MM.1S (cell line): Measurements from ENCODE around the gene MAL.

Source experiments
- DNase-seq: peaks from one replicate; pipeline ENCODE4 v3.0.0-alpha.2; 2015
- H2AFZ ChIP-seq: fragments of 300-600 bp; sonication (generic); 2 replicates; pipeline ENCODE4 v1.6.0; 2016; ENCODE audit warnings: antibody characterized with exemption, low read length
- H3F3A ChIP-seq: fragments of 300-600 bp; sonication (generic); 2 replicates; pipeline ENCODE4 v1.6.1; 2016; ENCODE audit warnings: mild to moderate bottlenecking, antibody characterized with exemption, low read length, moderate library complexity, mixed read lengths; ENCODE audit not compliant: insufficient read depth
- H3K27ac ChIP-seq: fragments of 300-600 bp; sonication (generic); 2 replicates; pipeline ENCODE4 v1.5.1; 2016; ENCODE audit warnings: mild to moderate bottlenecking, low read length
- H3K27me3 ChIP-seq: fragments of 300-600 bp; sonication (generic); replicated peaks from 2 replicates; pipeline ENCODE4 v1.6.0; 2016; ENCODE audit warnings: low read length; ENCODE audit not compliant: insufficient read depth
- H3K36me3 ChIP-seq: fragments of 300-600 bp; sonication (generic); replicated peaks from 2 replicates; pipeline ENCODE4 v1.6.1; 2016; ENCODE audit warnings: mild to moderate bottlenecking, low read length, mixed read lengths; ENCODE audit not compliant: insufficient read depth
- H3K4me1 ChIP-seq: fragments of 300-600 bp; sonication (generic); 2 replicates; pipeline ENCODE4 v1.6.1; 2016; ENCODE audit warnings: low read length, mixed read lengths
- H3K4me2 ChIP-seq: fragments of 300-600 bp; sonication (generic); 2 replicates; pipeline ENCODE4 v1.6.0; 2016; ENCODE audit warnings: low read depth, low read length
- H3K4me3 ChIP-seq: fragments of 300-600 bp; sonication (generic); 2 replicates; pipeline ENCODE4 v1.5.1; 2016; ENCODE audit warnings: low read length, mixed read lengths
- H3K79me2 ChIP-seq: fragments of 300-600 bp; sonication (generic); 2 replicates; pipeline ENCODE4 v1.6.1; 2016; ENCODE audit warnings: mixed run types, low read length, mixed read lengths
- H3K9ac ChIP-seq: fragments of 300-600 bp; sonication (generic); 2 replicates; pipeline ENCODE4 v1.6.1; 2016; ENCODE audit warnings: low read length, mixed read lengths
- H3K9me2 ChIP-seq: fragments of 300-600 bp; sonication (generic); replicated peaks from 2 replicates; pipeline ENCODE4 v1.6.1; 2016; ENCODE audit warnings: mild to moderate bottlenecking, low read length, mixed read lengths; ENCODE audit not compliant: insufficient read depth
- H3K9me3 ChIP-seq: fragments of 300-600 bp; sonication (generic); replicated peaks from 2 replicates; pipeline ENCODE4 v1.6.1; 2016; ENCODE audit warnings: mild to moderate bottlenecking, low read length, mixed read lengths; ENCODE audit not compliant: insufficient read depth
- H4K20me1 ChIP-seq: fragments of 300-600 bp; sonication (generic); 2 replicates; pipeline ENCODE4 v1.6.1; 2016; ENCODE audit warnings: mild to moderate bottlenecking, low read length, moderate library complexity, mixed read lengths; ENCODE audit not compliant: insufficient read depth
- EZH2 ChIP-seq: fragments of 300-600 bp; sonication (generic); optimal IDR thresholded peaks from 2 replicates; pipeline ENCODE3; 2017; ENCODE audit warnings: low read depth, mild to moderate bottlenecking, antibody characterized with exemption, low read length, mixed read lengths
- EZH2phosphoT487 ChIP-seq: fragments of 300-600 bp; sonication (generic); IDR thresholded peaks from 2 replicates; pipeline ENCODE4 v1.6.1; 2018; ENCODE audit warnings: antibody characterized with exemption, low read length
- TF ChIP-seq, protein P1 (sequence below): fragments of 300-600 bp; sonication (generic); IDR thresholded peaks from 2 replicates; pipeline ENCODE4 v1.5.1; 2016; ENCODE audit warnings: antibody characterized with exemption, low read length, mixed read lengths

Gene MAL

DNA sequence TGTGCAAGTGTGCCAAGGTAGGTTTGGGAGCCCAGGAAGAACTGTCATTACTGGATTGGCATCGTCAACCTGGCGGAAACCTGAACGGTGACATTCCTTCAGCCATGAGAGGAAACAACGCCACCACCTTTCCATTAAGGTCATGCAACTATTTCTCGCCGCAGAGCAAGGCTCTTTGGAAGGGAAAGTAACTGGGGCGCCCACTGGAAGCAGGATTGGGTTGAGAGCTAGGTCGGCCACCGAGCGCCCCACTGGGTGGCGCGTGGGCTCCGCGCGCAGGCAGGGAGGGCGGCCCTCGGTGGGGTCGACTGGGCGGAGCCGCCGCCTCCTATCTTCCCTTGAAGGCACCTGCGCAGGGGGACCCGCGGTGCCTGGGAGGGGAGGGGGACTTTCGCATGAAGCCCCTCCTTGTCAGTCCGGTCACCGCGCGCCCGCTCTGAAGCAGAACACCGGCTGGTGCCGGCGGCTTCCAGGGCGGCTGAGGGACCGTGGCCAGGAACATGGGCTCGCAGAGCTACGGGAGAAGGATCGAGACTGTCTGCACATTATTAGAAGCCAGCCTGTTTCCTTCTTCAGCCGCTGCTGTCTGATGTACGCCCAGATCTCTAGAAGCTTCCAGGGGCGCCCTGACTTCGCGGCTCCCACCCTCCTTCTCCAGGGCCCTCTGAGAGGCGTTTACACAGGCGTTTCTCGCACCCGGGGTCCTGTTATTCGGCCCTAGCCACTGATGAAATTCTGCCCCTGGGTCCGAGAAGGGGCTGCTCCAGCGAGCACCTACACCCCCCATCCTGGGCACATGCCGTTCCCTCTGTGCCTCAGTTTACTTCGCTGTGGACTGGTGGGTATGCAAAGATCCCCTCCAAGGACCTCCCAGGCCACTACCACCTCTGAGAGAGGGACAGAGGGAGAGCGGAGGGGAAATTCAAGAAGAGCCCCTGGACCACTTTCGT is 27.3 kb upstream of the MAL start:
- H4K20me1 ChIP-seq, result no peaks in the 10 kb centered on the region
- no peak overlapping the region for H2AFZ ChIP-seq
- no peaks in the 10 kb centered on the region for H3K4me1 ChIP-seq
- no peaks in the 10 kb centered on the region for H3K27me3 ChIP-seq
- H3K4me3 ChIP-seq, result no peak overlapping the region
- no peak overlapping the region for H3K4me2 ChIP-seq
- no peak for DNase-seq
- no peak overlapping the region for H3K9ac ChIP-seq
- no peaks in the 10 kb centered on the region for H3K9me2 ChIP-seq
- H3K27ac ChIP-seq, result no peak overlapping the region
- TF ChIP-seq, protein P1, sequence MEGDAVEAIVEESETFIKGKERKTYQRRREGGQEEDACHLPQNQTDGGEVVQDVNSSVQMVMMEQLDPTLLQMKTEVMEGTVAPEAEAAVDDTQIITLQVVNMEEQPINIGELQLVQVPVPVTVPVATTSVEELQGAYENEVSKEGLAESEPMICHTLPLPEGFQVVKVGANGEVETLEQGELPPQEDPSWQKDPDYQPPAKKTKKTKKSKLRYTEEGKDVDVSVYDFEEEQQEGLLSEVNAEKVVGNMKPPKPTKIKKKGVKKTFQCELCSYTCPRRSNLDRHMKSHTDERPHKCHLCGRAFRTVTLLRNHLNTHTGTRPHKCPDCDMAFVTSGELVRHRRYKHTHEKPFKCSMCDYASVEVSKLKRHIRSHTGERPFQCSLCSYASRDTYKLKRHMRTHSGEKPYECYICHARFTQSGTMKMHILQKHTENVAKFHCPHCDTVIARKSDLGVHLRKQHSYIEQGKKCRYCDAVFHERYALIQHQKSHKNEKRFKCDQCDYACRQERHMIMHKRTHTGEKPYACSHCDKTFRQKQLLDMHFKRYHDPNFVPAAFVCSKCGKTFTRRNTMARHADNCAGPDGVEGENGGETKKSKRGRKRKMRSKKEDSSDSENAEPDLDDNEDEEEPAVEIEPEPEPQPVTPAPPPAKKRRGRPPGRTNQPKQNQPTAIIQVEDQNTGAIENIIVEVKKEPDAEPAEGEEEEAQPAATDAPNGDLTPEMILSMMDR, result no peak
- TF ChIP-seq EZH2phosphoT487 (no peak), EZH2 (no peak)
- H3K79me2 ChIP-seq, result no peaks in the 10 kb centered on the region
- H3F3A ChIP-seq, result no peaks in the 10 kb centered on the region
- H3K9me3 ChIP-seq, result no peaks in the 10 kb centered on the region
- no peaks in the 10 kb centered on the region for H3K36me3 ChIP-seq

DNA sequence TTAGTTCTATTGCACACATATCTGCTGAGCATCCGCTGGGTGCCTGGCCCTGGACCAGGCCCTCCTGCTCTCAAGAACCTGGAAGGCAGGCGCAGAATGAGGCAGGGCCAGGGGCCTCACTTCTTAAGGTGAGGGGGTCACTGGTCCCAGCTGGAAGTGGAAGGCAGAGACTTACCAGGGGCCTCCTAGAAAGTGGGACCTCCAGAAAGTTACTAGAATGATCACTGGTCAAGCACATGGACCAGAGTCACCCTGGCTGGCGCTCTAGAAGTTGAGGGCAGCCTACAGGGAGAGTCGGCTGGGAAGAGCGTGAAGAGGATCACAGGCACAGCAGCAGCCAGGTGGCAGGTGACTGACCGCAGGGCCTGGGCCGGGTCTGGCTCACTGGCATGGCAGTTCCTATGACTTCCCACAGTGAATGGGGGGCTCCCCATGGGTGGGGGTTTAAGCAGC is 26.1 kb upstream of the MAL start:
- no peaks in the 10 kb centered on the region for H3K36me3 ChIP-seq
- no peaks in the 10 kb centered on the region for H3K79me2 ChIP-seq
- no peak overlapping the region for H3K27ac ChIP-seq
- no peak overlapping the region for H2AFZ ChIP-seq
- no peaks in the 10 kb centered on the region for H3F3A ChIP-seq
- no peaks in the 10 kb centered on the region for H3K9me2 ChIP-seq
- no peaks in the 10 kb centered on the region for H4K20me1 ChIP-seq
- H3K4me3 ChIP-seq, result no peak overlapping the region
- no peak for DNase-seq
- TF ChIP-seq EZH2 (no peak), EZH2phosphoT487 (no peak)
- TF ChIP-seq, protein P1, result no peak
- H3K27me3 ChIP-seq, result no peaks in the 10 kb centered on the region
- no peak overlapping the region for H3K9ac ChIP-seq
- no peaks in the 10 kb centered on the region for H3K4me1 ChIP-seq
- H3K9me3 ChIP-seq, result no peaks in the 10 kb centered on the region
- no peak overlapping the region for H3K4me2 ChIP-seq

DNA sequence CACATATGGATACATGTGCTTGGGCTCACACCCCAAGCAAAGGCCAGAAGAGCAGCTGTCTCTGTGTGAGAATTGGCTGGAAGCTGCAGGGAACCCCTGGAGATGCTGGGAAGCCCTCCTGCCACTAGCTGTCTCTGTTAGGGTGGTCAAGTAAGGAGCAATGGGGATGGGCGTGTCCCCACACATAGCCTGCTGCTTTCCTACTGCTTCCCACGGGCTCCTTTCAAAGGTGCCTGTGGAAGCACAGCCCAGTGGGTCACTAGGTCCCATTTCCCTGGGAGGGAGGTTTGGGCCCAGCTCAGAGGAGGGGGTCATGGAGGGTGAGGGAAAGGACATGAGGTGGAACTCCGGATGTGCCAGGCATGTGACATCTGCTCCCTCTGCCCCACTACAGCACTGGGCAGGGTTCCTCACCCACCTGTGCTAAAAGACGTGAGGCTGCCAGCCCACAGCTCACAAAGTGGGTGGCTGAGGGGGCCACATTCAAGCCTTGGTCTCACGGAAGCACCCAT is 24.4 kb upstream of the MAL start:
- Histone ChIP-seq H3F3A (no peaks in the 10 kb centered on the region), H3K36me3 (no peaks in the 10 kb centered on the region), H3K27me3 (no peaks in the 10 kb centered on the region), H3K27ac (no peak overlapping the region), H2AFZ (no peak overlapping the region), H4K20me1 (no peaks in the 10 kb centered on the region), H3K4me2 (no peak overlapping the region), H3K9me2 (no peaks in the 10 kb centered on the region), H3K9ac (no peak overlapping the region), H3K4me1 (no peaks in the 10 kb centered on the region), H3K4me3 (no peak overlapping the region), H3K9me3 (no peaks in the 10 kb centered on the region), H3K79me2 (no peaks in the 10 kb centered on the region)
- DNase-seq, result no peak
- TF ChIP-seq EZH2phosphoT487, result no peak

DNA sequence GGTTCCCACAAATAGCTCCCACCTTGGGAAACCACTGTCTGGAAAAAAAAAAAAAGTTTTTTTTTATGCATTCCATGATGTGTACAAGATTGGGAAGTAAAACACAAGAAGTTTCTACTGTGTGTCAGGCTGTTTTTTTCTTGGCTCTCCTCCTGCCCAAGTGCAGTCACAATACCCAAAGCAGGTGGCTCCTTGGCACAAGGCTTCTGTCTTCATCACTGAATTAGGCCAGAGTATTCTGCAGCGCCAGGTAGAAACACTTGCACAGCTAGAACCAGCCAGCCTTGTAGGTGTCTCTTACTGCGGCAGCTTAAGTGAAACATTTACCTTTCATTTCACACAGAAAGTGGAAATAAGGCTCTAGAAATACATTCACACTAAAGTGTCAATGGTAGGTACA is 23.8 kb upstream of the MAL start:
- no peak overlapping the region for H3K27ac ChIP-seq
- H3F3A ChIP-seq, result no peaks in the 10 kb centered on the region
- H3K9ac ChIP-seq, result no peak overlapping the region
- TF ChIP-seq, protein P1, result no peak
- no peak for TF ChIP-seq EZH2
- no peak for TF ChIP-seq EZH2phosphoT487
- H3K4me3 ChIP-seq, result no peak overlapping the region
- H4K20me1 ChIP-seq, result no peaks in the 10 kb centered on the region
- DNase-seq, result no peak
- H2AFZ ChIP-seq, result no peak overlapping the region
- no peaks in the 10 kb centered on the region for H3K9me3 ChIP-seq
- H3K4me1 ChIP-seq, result no peaks in the 10 kb centered on the region
- no peak overlapping the region for H3K4me2 ChIP-seq
- no peaks in the 10 kb centered on the region for H3K9me2 ChIP-seq
- no peaks in the 10 kb centered on the region for H3K79me2 ChIP-seq
- no peaks in the 10 kb centered on the region for H3K36me3 ChIP-seq
- no peaks in the 10 kb centered on the region for H3K27me3 ChIP-seq
